Endothelial cell of umbilical vein (primary cell): ENCODE measurements around the gene BAAT. TPM values are rescaled to one million over a fixed set of nuclear protein-coding genes. Genes with fewer than 3 reads are reported as not detected.
"Not testable (repeated sequence)": the region's sequence is repeated elsewhere in the genome, so short reads cannot be mapped to it uniquely, and the experiment has no call there.

Experiments
- BruUV-seq: library from RNA; stranded (reverse); fragments of 400-500 nt; replicated peaks from 2 replicates; lab custom pipeline; 2021; lab: Mats Ljungman, UMichigan
- CTCF ChIA-PET: fragments of 300-600, 350-600 bp; sonication (Branson Sonifier 250); formaldehyde crosslinking; loops from one replicate; lab custom pipeline; 2021; ENCODE audit warnings: antibody characterized with exemption, inconsistent platforms; lab: Charles Lee
- POLR2A ChIA-PET: fragments of 300-600, 350-600 bp; sonication (Branson Sonifier 250); formaldehyde crosslinking; loops from one replicate; lab custom pipeline; 2021; ENCODE audit warnings: antibody characterized with exemption, inconsistent platforms; lab: Charles Lee
- DNase-seq: peaks from one replicate; pipeline ENCODE4 v3.0.0-alpha.2; 2011; ENCODE audit warnings: low read depth, low spot score
- FAIRE-seq: peaks from 2 replicates; lab custom pipeline; 2011; peaks lifted over from hg19 to GRCh38; lab: Jason Lieb, UNC
- H2AFZ ChIP-seq: 2 replicates; pipeline ENCODE4 v1.6.0; 2012; ENCODE audit warnings: low read depth, low read length, control low read depth, inconsistent platforms
- H3K27ac ChIP-seq: 2 replicates; pipeline ENCODE4 v1.5.1; 2011; ENCODE audit warnings: low read depth, mild to moderate bottlenecking, control low read depth, low read length, moderate library complexity; ENCODE audit not compliant: insufficient read depth
- H3K27me3 ChIP-seq, 2 experiments: 2 replicates each; pipeline versions ENCODE4 v1.6.0 to v1.6.1; 2011; ENCODE audit warnings: low read length in 2 of 2, mixed read lengths in 1 of 2; ENCODE audit not compliant: control insufficient read depth in 2 of 2, insufficient read depth in 2 of 2
- H3K36me3 ChIP-seq, 2 experiments: 2 replicates in 1 of 2; 3 replicates in 1 of 2; pipeline ENCODE4 v1.5.1; 2011; ENCODE audit warnings: low read length in 2 of 2, mild to moderate bottlenecking in 1 of 2, moderate library complexity in 1 of 2; ENCODE audit not compliant: control insufficient read depth in 2 of 2, insufficient read depth in 2 of 2; ENCODE audit errors: extremely low read depth in 1 of 2
- H3K4me1 ChIP-seq: 3 replicates; pipeline ENCODE4 v1.5.1; 2011; ENCODE audit warnings: mild to moderate bottlenecking, low read length; ENCODE audit not compliant: control insufficient read depth, insufficient read depth; ENCODE audit errors: extremely low read depth
- H3K4me2 ChIP-seq: 2 replicates; pipeline ENCODE4 v1.6.1; 2011; ENCODE audit warnings: low read length, control low read depth, mixed read lengths; ENCODE audit not compliant: insufficient read depth
- H3K4me3 ChIP-seq, 3 experiments: fragments of 200-600 bp in 1 of 3; sonication (generic), shearing (Covaris generic) in 1 of 3; replicated peaks in 1 of 3; 2 replicates each; pipeline ENCODE4 v1.5.1; 2011 to 2016; ENCODE audit warnings: control low read depth in 3 of 3, low read length in 3 of 3, mild to moderate bottlenecking in 2 of 3, inconsistent platforms in 1 of 3, low read depth in 1 of 3, moderate library complexity in 1 of 3; ENCODE audit not compliant: insufficient read depth in 1 of 3
- H3K79me2 ChIP-seq: 2 replicates; pipeline ENCODE4 v1.6.0; 2012; ENCODE audit warnings: low read length, inconsistent platforms; ENCODE audit not compliant: control insufficient read depth, insufficient read depth
- H3K9ac ChIP-seq: replicated peaks from 2 replicates; pipeline ENCODE3; 2011; ENCODE audit warnings: low read length, control low read depth; ENCODE audit not compliant: insufficient read depth; ENCODE audit errors: extremely low read depth
- H3K9me1 ChIP-seq: replicated peaks from 3 replicates; pipeline ENCODE4 v1.6.0; 2011; ENCODE audit warnings: mild to moderate bottlenecking, low read length; ENCODE audit not compliant: control insufficient read depth, insufficient read depth; ENCODE audit errors: extremely low read depth
- H3K9me3 ChIP-seq: replicated peaks from 2 replicates; pipeline ENCODE4 v1.5.1; 2012; ENCODE audit warnings: low read length, inconsistent platforms; ENCODE audit not compliant: control insufficient read depth, insufficient read depth
- H4K20me1 ChIP-seq: replicated peaks from 2 replicates; pipeline ENCODE3; 2011; ENCODE audit warnings: mild to moderate bottlenecking, low read length; ENCODE audit not compliant: control insufficient read depth, insufficient read depth; ENCODE audit errors: extremely low read depth
- EZH2 ChIP-seq: IDR thresholded peaks from 2 replicates; pipeline ENCODE4 v1.6.1; 2012; ENCODE audit warnings: borderline replicate concordance, low read depth, mild to moderate bottlenecking, moderate library complexity, low read length, inconsistent platforms; ENCODE audit not compliant: severe bottlenecking
- FOS ChIP-seq: IDR thresholded peaks from 2 replicates; pipeline ENCODE4 v1.6.1; 2011; ENCODE audit warnings: mild to moderate bottlenecking, low read length, moderate library complexity, borderline replicate concordance; ENCODE audit not compliant: insufficient read depth
- GATA2 ChIP-seq: IDR thresholded peaks from 2 replicates; pipeline ENCODE4 v1.7.0; 2011; ENCODE audit warnings: low read depth, mild to moderate bottlenecking, moderate library complexity, mixed read lengths, low read length; ENCODE audit not compliant: insufficient read length, insufficient read depth
- JUN ChIP-seq: IDR thresholded peaks from 2 replicates; pipeline ENCODE4 v1.6.1; 2011; ENCODE audit warnings: borderline replicate concordance, low read depth; ENCODE audit not compliant: insufficient read length, insufficient read depth
- MYC ChIP-seq: IDR thresholded peaks from one replicate; pipeline ENCODE4 v1.6.1; 2011; ENCODE audit warnings: mild to moderate bottlenecking, low read depth, low read length
- POLR2A ChIP-seq: IDR thresholded peaks from 2 replicates; pipeline ENCODE4 v1.6.1; 2012; ENCODE audit warnings: low read depth, mild to moderate bottlenecking, control low read depth, low read length
- POLR2AphosphoS5 ChIP-seq: IDR thresholded peaks from 2 replicates; pipeline ENCODE4 v1.6.1; 2012; ENCODE audit warnings: low read depth, mild to moderate bottlenecking, control low read depth, low read length, moderate library complexity; ENCODE audit not compliant: insufficient read depth
- dilution Hi-C: fragments of 300-500 bp; cut with MboI; formaldehyde crosslinking; loops from one replicate; pipeline ENCODE4 v1.15.0; 2019; ENCODE audit warnings: low sequenced_read_pairs; ENCODE audit not compliant: extremely low pct_ligation_motif_present
- intact Hi-C: fragments of 100-400 bp; cut with micrococcal nuclease; formaldehyde crosslinking; loops from one replicate; pipeline ENCODE4 v1.10.0; 2022
- polyA plus RNA-seq, 4 experiments: library from polyadenylated mRNA; depleted of rRNA in 3 of 4; stranded (reverse) in 3 of 4; unstranded in 1 of 4; fragments of >200 nt; gene quantifications; 2 replicates each; pipeline versions ENCODE4 v1.2.1 to v1.2.3, GENCODE V29; 2011 to 2012; ENCODE audit warnings: missing spikeins in 1 of 4
- total RNA-seq: library from RNA; stranded (reverse); gene quantifications from 2 replicates; pipeline ENCODE4 v1.2.3, GENCODE V29; 2021
- TF ChIP-seq, protein P1 (sequence below), 2 donors: IDR thresholded peaks; 1 replicate in 1 of 2; 2 replicates in 1 of 2; pipeline ENCODE4 v1.5.1; 2011; ENCODE audit warnings: low read length in 2 of 2, mild to moderate bottlenecking in 2 of 2, moderate library complexity in 2 of 2, control low read depth in 1 of 2, inconsistent platforms in 1 of 2, low read depth in 1 of 2; ENCODE audit not compliant: insufficient read depth in 1 of 2; ENCODE audit errors: extremely low read depth in 1 of 2
- TF ChIP-seq, protein P2 (sequence below): IDR thresholded peaks from 2 replicates; pipeline ENCODE4 v1.6.1; 2011; ENCODE audit not compliant: insufficient read depth, insufficient read length

Gene BAAT
- total and polyA plus RNA-seq, 2 donors (not counting 3 experiments of a cell fraction or from before 2014, with no cell fraction given), result 0.01 TPM; not detected in 1

DNA sequence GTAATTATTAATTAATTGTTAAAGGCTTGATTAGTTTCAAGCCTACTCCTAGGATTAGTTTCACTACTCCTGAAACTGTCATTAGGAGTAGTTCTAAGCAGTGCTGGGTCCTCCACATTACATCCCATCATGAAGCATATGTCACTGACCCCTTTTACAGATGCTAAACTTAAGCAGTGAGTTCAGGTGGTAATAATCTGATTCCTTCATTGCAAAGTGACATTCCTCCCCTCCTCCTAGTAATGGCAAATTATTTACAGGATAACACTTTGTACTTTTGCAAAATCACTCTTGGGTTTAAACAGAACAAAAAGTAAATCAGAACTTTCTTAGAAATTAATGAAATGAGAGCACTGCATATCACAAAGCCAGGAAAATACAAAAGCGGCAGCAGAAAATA, 52.4 kb downstream of the BAAT start:
- H3K4me1 ChIP-seq, result no peaks in the 10 kb centered on the region
- no peaks in the 10 kb centered on the region for H3K9me1 ChIP-seq
- TF ChIP-seq FOS (no peak), POLR2A (no peak), GATA2 (no peak), EZH2 (no peak), POLR2AphosphoS5 (no peak), MYC (no peak), JUN (no peak)
- TF ChIP-seq, protein P1, sequence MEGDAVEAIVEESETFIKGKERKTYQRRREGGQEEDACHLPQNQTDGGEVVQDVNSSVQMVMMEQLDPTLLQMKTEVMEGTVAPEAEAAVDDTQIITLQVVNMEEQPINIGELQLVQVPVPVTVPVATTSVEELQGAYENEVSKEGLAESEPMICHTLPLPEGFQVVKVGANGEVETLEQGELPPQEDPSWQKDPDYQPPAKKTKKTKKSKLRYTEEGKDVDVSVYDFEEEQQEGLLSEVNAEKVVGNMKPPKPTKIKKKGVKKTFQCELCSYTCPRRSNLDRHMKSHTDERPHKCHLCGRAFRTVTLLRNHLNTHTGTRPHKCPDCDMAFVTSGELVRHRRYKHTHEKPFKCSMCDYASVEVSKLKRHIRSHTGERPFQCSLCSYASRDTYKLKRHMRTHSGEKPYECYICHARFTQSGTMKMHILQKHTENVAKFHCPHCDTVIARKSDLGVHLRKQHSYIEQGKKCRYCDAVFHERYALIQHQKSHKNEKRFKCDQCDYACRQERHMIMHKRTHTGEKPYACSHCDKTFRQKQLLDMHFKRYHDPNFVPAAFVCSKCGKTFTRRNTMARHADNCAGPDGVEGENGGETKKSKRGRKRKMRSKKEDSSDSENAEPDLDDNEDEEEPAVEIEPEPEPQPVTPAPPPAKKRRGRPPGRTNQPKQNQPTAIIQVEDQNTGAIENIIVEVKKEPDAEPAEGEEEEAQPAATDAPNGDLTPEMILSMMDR (IDR thresholded peaks at IDR 0.05; ENCODE audit: extremely low read depth in 1 of 2, insufficient read depth in 1 of 2, low read depth in 1 of 2, low read length in 2 of 2), result no peak
- TF ChIP-seq, protein P2, sequence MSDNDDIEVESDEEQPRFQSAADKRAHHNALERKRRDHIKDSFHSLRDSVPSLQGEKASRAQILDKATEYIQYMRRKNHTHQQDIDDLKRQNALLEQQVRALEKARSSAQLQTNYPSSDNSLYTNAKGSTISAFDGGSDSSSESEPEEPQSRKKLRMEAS, result no peak
- POLR2A ChIA-PET, result no interaction called here
- H4K20me1 ChIP-seq, result no peaks in the 10 kb centered on the region
- H3K79me2 ChIP-seq, result no peaks in the 10 kb centered on the region
- no peaks in the 10 kb centered on the region for H3K36me3 ChIP-seq
- FAIRE-seq (no peak), DNase-seq (no peak)
- intact Hi-C loops, result no loop called here
- H2AFZ ChIP-seq, result no peak overlapping the region
- BruUV-seq, result no TSS peak
- H3K9ac ChIP-seq, result no peak overlapping the region
- H3K4me2 ChIP-seq, result no peak overlapping the region
- H3K27me3 ChIP-seq, result no peaks in the 10 kb centered on the region
- no peak overlapping the region for H3K4me3 ChIP-seq
- dilution Hi-C loops, result no loop called here
- CTCF ChIA-PET, result no interaction called here
- no peak overlapping the region for H3K27ac ChIP-seq
- no peaks in the 10 kb centered on the region for H3K9me3 ChIP-seq

DNA sequence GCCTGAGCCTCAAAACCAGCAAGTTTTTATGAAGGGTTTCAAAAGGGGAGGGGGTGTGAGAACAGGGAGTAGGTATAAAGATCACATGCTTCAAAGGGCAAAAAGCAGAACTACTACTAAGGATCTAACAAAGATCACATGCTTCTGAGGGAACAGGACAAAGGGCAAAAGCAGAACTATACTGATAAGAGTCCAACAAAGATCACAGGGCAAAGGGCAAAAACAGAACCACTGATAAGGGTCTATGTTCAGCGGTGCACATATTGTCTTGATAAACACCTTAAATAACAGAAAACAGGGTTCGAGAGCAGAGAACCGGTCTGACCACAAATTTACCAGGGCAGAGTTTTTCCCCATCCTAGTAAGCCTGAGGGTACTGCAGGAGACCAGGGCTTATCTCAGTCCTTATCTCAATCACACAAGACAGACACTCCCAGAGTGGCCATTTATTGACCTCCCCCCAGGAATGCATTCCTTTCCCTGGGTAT, 57.3 kb downstream of the BAAT start:
- intact Hi-C loops, H2AFZ ChIP-seq, H3K4me2 ChIP-seq, dilution Hi-C loops, H3K9me3 ChIP-seq, H3K36me3 ChIP-seq, H3K9ac ChIP-seq, H4K20me1 ChIP-seq, H3K79me2 ChIP-seq, DNase-seq, H3K4me3 ChIP-seq, H3K4me1 ChIP-seq, BruUV-seq, POLR2A ChIA-PET, H3K27ac ChIP-seq, H3K27me3 ChIP-seq, H3K9me1 ChIP-seq, FAIRE-seq: not testable (repeated sequence)
- CTCF ChIA-PET, result interaction anchor here (1.0 kb wide), 1 partner anchor 16 kb away, joined by 3 read pairs; no protein-coding TSS in a partner anchor
